Fibroblast of pulmonary artery (primary cell): ENCODE results near the gene MAP3K10.

Experiments
- DNase-seq: peaks from one replicate; pipeline ENCODE4 v3.0.0-alpha.2; 2010; ENCODE audit warnings: low read depth
- H3K4me3 ChIP-seq: replicated peaks from 2 replicates; pipeline ENCODE4 v1.5.1; 2011; ENCODE audit warnings: low read depth, mild to moderate bottlenecking, control low read depth, low read length, moderate library complexity
- CTCF ChIP-seq: IDR thresholded peaks from 2 replicates; pipeline ENCODE4 v1.5.1; 2011; ENCODE audit warnings: mild to moderate bottlenecking, control low read depth, low read length, inconsistent platforms; ENCODE audit errors: missing control alignments

Gene MAP3K10

DNA sequence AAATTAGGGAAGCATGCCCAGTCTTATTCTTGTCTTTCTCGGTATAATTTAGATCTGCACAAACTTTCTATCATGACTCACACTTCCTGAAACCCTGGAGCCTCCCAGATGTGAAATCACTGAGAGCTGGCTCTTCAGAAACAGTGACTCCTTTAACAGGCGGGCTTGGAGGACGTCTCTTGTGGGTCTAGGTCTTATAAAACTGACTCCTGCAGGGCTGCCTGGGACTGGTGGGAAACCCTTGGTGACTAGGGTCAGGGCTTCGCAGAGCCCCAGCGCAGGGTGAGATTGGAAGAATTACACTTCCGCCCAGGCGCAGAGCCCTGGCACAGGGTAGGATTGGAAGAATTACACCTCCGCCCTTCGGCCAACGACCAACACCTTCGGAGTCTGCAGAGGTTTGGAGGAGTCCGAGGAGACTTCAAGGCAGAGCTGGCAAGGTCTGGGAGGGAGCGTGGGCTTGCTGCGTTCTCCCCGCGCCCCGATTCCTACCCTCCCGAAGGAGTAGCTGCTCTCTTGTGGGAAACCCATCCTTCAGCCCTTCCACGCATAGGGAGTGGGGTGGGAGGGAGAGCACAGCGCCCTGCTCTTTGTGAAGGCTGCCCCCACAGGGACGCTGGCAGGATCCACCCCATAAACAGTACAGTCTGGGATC is 43.4 kb upstream of the MAP3K10 start:
- DNase-seq = peak; percentile 82
- H3K4me3 ChIP-seq = no peak overlapping the region
- no peak for TF ChIP-seq CTCF

DNA sequence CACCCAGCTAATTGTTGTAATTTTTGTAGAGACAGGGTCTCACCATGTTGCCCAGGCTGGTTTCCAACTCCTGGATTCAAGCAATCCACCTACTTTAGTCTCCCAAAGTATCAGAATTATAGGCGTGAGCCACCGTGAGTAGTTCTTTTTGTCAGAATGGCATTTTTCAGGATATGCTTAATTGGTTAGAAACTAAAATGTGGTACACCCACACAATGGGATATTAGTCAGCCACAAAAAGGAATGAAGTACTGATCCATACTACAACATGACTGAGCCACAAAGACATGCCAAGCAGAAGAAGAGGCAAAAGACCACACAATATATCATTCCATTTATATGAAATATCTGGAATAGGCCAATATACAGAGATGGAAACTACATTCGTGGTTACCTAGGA is 41.7 kb upstream of the MAP3K10 start:
- DNase-seq = no peak
- TF ChIP-seq CTCF = no peak
- no peak overlapping the region for H3K4me3 ChIP-seq

DNA sequence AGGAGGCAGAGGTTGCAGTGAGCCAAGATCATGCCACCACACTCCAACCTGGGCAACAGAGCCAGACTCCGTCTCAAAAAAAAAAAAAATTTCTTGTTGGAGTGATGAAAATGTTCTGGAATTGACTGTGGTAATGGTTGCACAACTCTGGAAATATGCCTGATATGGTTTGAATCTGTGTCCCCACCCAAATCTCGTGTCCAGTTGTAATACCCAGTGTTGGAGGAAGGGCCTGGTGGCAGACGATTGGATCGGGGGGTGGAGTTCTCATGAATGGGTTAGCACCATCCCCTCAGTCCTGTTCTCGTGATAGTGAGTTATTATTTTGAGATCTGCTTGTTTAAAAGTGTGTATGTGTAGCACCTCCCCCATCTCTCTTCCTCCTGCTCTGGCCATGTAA is 41.1 kb upstream of the MAP3K10 start:
- peak; percentile 65 for DNase-seq
- no peak overlapping the region for H3K4me3 ChIP-seq
- no peak for TF ChIP-seq CTCF

- TF ChIP-seq CTCF = no peak
- no peak overlapping the region for H3K4me3 ChIP-seq
- no peak for DNase-seq
Measured at GRCh38 chr19:40154121-40154680, 37.0 kb upstream of the MAP3K10 start.

GRCh38 chr19:40155749-40156265 is 35.4 kb upstream of the MAP3K10 start:
- no peak overlapping the region for H3K4me3 ChIP-seq
- peak; percentile 44 for TF ChIP-seq CTCF
- peak; percentile 41 for DNase-seq

GRCh38 chr19:40157059-40157458 is 34.2 kb upstream of the MAP3K10 start:
- H3K4me3 ChIP-seq = no peak overlapping the region
- no peak for DNase-seq
- TF ChIP-seq CTCF = no peak

DNA sequence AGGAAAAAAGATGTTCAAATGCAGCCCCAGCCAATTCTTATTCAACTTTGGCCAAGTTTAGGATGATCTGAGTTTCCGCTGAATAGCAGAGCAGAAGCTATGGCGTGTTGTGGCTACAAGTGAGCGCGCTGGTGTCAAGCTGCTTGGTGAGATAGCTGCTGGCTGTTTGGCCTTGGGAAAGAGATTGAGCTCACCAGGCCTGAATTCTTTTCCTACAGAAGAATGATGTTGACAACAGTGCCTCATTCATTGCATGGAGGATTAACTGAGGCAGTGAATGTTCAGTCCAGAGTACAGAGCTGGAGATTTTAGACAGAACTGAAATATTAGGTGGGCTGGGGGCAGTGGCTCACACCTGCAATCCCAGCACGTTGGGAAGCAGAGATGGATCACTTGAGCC is 31.5 kb upstream of the MAP3K10 start:
- no peak for TF ChIP-seq CTCF
- no peak for DNase-seq
- no peak overlapping the region for H3K4me3 ChIP-seq
